Measurements from ENCODE around the gene NKG7. TPM values are rescaled to one million over a fixed set of nuclear protein-coding genes. Genes with fewer than 3 reads are reported as not detected.

Gene NKG7
- total and polyA plus RNA-seq, 2 experiments from 2014 or later: not detected

DNA sequence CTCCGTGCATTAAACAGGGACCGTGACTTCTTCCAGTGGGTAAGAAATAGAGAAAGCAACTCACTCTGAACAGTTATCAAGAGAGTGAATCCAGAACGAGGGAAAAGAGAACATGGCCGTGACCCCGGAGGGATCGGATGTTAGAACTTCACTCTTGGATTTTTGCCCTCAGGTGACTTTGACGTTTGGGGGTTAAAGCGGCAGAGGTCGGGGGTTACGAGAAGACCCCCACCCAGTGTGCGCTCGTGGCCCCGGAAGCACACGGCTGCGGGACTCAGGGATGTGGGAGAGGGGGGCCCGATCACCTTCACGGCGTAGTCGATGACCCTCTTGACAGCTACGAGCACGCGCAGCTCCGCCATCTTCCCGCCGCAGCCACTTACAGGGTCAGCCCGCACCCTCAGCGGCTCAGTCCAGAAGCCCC lies 6.5 kb downstream of the NKG7 start, which contains the start of gene ETFB:
ETFB (minus strand) TSS at position 424 of the 424 bp plus-strand sequence; CDS start at position 362, 62 bp downstream.
- TF ChIP-seq ZNF114 (CRISPR knock-in tag; IDR thresholded peaks at IDR 0.05) (no peak), STAT1 (IDR thresholded peaks at IDR 0.05; ENCODE audit: unreplicated experiment) (no peak), EZH2 (IDR thresholded peaks at IDR 0.05; ENCODE audit: low read depth, unreplicated experiment) (no peak), ETS1 (IDR thresholded peaks at IDR 0.05) (no peak), POLR2AphosphoS5 (IDR thresholded peaks at IDR 0.05; ENCODE audit: low read depth) (no peak; the same call in 1 of the 2 replicates), EZH2phosphoT487 (IDR thresholded peaks at IDR 0.05; ENCODE audit: unreplicated experiment) (no peak), CREB1 (CRISPR knock-in tag; IDR thresholded peaks at IDR 0.05; ENCODE audit: low read depth) (no peak), JUNB (IDR thresholded peaks at IDR 0.05; ENCODE audit: unreplicated experiment) (no peak), NANOG (IDR thresholded peaks at IDR 0.05; ENCODE audit: borderline replicate concordance) (no peak), ZNF331 (CRISPR knock-in tag; IDR thresholded peaks at IDR 0.05; ENCODE audit: low read depth) (no peak), REST (IDR thresholded peaks at IDR 0.05; ENCODE audit: unreplicated experiment) (no peak)
- TF ChIP-seq, protein P1, sequence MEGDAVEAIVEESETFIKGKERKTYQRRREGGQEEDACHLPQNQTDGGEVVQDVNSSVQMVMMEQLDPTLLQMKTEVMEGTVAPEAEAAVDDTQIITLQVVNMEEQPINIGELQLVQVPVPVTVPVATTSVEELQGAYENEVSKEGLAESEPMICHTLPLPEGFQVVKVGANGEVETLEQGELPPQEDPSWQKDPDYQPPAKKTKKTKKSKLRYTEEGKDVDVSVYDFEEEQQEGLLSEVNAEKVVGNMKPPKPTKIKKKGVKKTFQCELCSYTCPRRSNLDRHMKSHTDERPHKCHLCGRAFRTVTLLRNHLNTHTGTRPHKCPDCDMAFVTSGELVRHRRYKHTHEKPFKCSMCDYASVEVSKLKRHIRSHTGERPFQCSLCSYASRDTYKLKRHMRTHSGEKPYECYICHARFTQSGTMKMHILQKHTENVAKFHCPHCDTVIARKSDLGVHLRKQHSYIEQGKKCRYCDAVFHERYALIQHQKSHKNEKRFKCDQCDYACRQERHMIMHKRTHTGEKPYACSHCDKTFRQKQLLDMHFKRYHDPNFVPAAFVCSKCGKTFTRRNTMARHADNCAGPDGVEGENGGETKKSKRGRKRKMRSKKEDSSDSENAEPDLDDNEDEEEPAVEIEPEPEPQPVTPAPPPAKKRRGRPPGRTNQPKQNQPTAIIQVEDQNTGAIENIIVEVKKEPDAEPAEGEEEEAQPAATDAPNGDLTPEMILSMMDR (conservative IDR thresholded peaks at IDR 0.05; ENCODE audit: low read depth in 2 of 2): no peak
- TF ChIP-seq, protein P2, sequence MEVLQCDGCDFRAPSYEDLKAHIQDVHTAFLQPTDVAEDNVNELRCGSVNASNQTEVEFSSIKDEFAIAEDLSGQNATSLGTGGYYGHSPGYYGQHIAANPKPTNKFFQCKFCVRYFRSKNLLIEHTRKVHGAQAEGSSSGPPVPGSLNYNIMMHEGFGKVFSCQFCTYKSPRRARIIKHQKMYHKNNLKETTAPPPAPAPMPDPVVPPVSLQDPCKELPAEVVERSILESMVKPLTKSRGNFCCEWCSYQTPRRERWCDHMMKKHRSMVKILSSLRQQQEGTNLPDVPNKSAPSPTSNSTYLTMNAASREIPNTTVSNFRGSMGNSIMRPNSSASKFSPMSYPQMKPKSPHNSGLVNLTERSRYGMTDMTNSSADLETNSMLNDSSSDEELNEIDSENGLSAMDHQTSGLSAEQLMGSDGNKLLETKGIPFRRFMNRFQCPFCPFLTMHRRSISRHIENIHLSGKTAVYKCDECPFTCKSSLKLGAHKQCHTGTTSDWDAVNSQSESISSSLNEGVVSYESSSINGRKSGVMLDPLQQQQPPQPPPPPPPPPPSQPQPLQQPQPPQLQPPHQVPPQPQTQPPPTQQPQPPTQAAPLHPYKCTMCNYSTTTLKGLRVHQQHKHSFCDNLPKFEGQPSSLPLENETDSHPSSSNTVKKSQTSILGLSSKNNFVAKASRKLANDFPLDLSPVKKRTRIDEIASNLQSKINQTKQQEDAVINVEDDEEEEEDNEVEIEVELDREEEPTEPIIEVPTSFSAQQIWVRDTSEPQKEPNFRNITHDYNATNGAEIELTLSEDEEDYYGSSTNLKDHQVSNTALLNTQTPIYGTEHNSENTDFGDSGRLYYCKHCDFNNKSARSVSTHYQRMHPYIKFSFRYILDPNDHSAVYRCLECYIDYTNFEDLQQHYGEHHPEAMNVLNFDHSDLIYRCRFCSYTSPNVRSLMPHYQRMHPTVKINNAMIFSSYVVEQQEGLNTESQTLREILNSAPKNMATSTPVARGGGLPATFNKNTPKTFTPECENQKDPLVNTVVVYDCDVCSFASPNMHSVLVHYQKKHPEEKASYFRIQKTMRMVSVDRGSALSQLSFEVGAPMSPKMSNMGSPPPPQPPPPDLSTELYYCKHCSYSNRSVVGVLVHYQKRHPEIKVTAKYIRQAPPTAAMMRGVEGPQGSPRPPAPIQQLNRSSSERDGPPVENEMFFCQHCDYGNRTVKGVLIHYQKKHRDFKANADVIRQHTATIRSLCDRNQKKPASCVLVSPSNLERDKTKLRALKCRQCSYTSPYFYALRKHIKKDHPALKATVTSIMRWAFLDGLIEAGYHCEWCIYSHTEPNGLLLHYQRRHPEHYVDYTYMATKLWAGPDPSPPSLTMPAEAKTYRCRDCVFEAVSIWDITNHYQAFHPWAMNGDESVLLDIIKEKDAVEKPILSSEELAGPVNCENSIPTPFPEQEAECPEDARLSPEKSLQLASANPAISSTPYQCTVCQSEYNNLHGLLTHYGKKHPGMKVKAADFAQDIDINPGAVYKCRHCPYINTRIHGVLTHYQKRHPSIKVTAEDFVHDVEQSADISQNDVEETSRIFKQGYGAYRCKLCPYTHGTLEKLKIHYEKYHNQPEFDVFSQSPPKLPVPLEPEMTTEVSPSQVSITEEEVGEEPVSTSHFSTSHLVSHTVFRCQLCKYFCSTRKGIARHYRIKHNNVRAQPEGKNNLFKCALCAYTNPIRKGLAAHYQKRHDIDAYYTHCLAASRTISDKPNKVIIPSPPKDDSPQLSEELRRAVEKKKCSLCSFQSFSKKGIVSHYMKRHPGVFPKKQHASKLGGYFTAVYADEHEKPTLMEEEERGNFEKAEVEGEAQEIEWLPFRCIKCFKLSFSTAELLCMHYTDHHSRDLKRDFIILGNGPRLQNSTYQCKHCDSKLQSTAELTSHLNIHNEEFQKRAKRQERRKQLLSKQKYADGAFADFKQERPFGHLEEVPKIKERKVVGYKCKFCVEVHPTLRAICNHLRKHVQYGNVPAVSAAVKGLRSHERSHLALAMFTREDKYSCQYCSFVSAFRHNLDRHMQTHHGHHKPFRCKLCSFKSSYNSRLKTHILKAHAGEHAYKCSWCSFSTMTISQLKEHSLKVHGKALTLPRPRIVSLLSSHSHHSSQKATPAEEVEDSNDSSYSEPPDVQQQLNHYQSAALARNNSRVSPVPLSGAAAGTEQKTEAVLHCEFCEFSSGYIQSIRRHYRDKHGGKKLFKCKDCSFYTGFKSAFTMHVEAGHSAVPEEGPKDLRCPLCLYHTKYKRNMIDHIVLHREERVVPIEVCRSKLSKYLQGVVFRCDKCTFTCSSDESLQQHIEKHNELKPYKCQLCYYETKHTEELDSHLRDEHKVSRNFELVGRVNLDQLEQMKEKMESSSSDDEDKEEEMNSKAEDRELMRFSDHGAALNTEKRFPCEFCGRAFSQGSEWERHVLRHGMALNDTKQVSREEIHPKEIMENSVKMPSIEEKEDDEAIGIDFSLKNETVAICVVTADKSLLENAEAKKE (CRISPR knock-in tag; IDR thresholded peaks at IDR 0.05): no peak
- H3K27ac Mint-ChIP-seq: peak within 1 kb of the TSS; percentile 96
- H3K36me3 ChIP-seq (ENCODE audit: insufficient read depth): no peaks in the 10 kb centered on the region
- H4K20me1 ChIP-seq (replicated peaks; ENCODE audit: insufficient read depth): no peaks in the 10 kb centered on the region
- peak within 1 kb of the TSS; percentile 94 for H2AFZ ChIP-seq
- H3K4me2 ChIP-seq: peak within 1 kb of the TSS; percentile 98
- peak within 1 kb of the TSS; percentile 81; the same call in 1 of the 2 replicates for H3K27ac ChIP-seq (ENCODE audit: low read depth)
- no peaks in the 10 kb centered on the region; the same call in 1 of the 2 replicates for H3F3A ChIP-seq (replicated peaks; ENCODE audit: low read depth)
- H3K4me3 Mint-ChIP-seq: peak within 1 kb of the TSS; percentile 99
- 0 out of 2 replicates have a peak, but pooled peaks cover 4% of the 10 kb centered on the region for H3K79me2 ChIP-seq (replicated peaks; ENCODE audit: insufficient read depth)
- H3K27me3 Mint-ChIP-seq (ENCODE audit: insufficient read depth, low read depth, poor library complexity): peaks cover 16% of the 10 kb centered on the region
- peaks cover 25% of the 10 kb centered on the region for H3K4me1 Mint-ChIP-seq
- no peak for ATAC-seq
- no peaks in the 10 kb centered on the region for H3K27me3 ChIP-seq (ENCODE audit: insufficient read depth)
- peak within 1 kb of the TSS; percentile 98 for H3K4me3 ChIP-seq
- H3K36me3 Mint-ChIP-seq (ENCODE audit: low read depth): no peaks in the 10 kb centered on the region; the same call in 2 of the 3 replicates
- no peaks in the 10 kb centered on the region for H3K9me2 ChIP-seq (ENCODE audit: insufficient read depth)
- peaks cover 15% of the 10 kb centered on the region; the same call in 1 of the 2 replicates for H3K4me1 ChIP-seq (ENCODE audit: insufficient read depth)
- no peak for DNase-seq (ENCODE audit: low spot score)
- no peaks in the 10 kb centered on the region; the same call in 2 of the 3 replicates for H3K9me3 Mint-ChIP-seq
